HG03342 (cell line): ENCODE measurements around the gene SPATA21.
A peak's percentile ranks its signal among the peaks of the same experiment; 100 is the strongest.

Experiments
- ATAC-seq: cut with Tn5 transposase; IDR thresholded peaks from one replicate; pipeline ENCODE4 v1.9.1; 2021; ENCODE audit warnings: mild to moderate bottlenecking, moderate library complexity; ENCODE audit not compliant: unreplicated experiment

Gene SPATA21

DNA sequence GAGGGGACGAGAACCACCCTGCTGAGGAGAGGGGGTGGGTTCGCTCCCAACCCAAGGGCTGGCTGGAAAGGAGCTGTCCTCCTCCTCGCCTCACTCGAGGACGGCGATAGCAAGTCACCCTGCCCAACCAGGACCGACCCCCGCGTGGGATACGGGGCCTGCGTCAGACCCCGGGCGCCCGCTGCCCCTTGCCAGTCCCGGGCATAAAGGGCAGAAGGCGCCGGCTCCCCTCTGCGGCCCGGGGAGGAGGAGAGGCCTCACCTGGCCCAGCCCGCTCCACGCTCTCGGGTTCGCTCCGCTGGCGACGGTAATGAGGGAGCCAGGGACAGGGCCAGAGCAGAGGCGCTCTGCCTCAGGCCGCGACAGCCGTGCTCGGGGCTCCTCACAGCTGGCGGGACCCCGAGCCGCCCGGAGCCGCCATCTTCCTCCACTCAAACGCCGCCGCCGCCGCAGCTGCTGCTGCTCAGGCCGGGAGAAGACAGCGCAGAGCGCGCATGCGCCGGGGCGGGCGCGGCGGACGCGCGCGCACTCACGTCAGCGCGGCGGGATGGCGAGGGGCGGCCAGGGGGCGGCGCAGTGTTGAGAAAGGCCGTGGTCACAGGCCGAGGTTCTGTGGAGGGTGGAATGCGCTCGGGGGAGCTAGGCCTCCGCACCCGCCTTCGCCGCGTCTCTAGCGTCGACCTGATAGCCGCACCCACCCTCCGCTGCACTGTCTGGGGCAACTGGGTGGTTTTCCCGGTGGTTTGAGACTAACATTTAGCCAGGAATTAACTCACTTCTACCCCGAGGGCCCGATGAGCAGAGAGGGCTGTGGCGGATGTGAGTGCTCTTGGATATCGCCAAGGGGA lies 85.0 kb downstream of the SPATA21 start, which contains the start of gene FBXO42:
Gene FBXO42, minus strand, starts transcription at position 487 of the 848 bp plus-strand sequence. CDS start 37,062 bp downstream, outside the sequence.
- peak; percentile 91 for ATAC-seq

DNA sequence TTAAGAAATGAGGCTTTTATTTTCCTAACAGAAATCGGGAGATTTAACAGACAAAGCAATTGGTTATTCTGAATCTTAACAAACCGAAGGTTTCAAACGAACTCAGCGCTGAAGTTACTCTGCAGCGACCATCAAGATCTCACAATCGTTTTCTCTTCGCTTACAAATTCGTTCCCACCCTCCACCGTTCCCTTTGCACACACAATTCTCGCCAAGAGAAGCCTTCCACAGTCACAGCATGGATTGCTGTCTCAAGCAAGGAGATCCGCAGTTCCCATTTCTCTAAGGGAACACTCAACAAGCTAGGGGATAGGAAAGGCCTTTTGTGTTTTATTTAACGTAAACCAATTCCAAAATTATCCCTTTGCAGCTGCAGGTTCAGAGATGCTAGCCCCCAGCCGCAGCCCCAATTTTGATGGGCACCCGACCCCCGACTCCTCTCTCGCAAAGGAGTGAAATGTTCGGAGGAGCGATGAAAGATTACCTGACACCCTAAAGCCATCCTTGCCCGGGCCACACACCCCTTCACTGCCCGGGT lies 85.7 kb downstream of the SPATA21 start:
- ATAC-seq: no peak

DNA sequence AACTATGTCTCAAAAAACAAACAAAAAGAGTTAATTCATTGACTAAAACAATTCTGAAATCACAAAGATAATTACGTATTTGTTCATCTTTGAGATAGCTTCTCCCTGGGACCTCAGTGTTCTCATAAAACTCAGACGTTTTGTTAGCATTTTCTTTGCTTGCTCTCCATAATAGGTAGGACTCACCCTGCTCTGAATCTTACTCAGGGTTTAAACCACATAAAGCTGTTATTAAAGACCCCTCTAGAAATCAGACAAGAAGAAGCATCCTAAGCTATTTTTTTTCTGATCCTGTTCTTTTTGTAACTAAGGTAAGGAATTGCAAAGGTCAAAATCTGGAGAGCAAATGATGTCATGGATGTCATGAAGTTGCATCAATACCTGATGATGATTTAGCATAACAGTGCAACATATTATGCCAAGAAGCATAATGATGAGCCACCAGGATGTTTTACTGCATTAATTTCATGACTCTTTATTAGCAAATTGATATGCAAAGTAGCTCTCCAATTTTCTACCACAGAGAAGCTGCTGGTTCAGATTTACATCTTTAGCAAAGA lies 87.3 kb downstream of the SPATA21 start:
- ATAC-seq: no peak
